ENCODE measurements around the gene EXOC6.

EXOC6 gene

GRCh38 chr10:93006435-93007039 lies 158.2 kb downstream of the EXOC6 start:
- no peak for TF ChIP-seq ZFX (IDR thresholded peaks at IDR 0.05; ENCODE audit: borderline replicate concordance)
- peak; percentile 83 for TF ChIP-seq CTCF (IDR thresholded peaks at IDR 0.05)
- no peak overlapping the region for H3K27ac ChIP-seq

- H3K27ac ChIP-seq: no peak overlapping the region
- TF ChIP-seq ZFX (IDR thresholded peaks at IDR 0.05; ENCODE audit: borderline replicate concordance): no peak
- TF ChIP-seq CTCF (IDR thresholded peaks at IDR 0.05): no peak
Observed at GRCh38 chr10:93015722-93016121, 167.4 kb downstream of the EXOC6 start.

- no peak overlapping the region for H3K27ac ChIP-seq
Observed at GRCh38 chr10:93023013-93023650, 174.8 kb downstream of the EXOC6 start.

GRCh38 chr10:93026072-93026471 lies 177.8 kb downstream of the EXOC6 start:
- H3K27ac ChIP-seq: no peak overlapping the region
- TF ChIP-seq CTCF (IDR thresholded peaks at IDR 0.05) (no peak), ZFX (IDR thresholded peaks at IDR 0.05; ENCODE audit: borderline replicate concordance) (no peak)

More at GRCh38 chr10:93023013-93023650, 174.8 kb downstream of the EXOC6 start:
- no peak for TF ChIP-seq ZFX (IDR thresholded peaks at IDR 0.05; ENCODE audit: borderline replicate concordance)
- no peak for TF ChIP-seq CTCF (IDR thresholded peaks at IDR 0.05)

- TF ChIP-seq CTCF (IDR thresholded peaks at IDR 0.05) (no peak), ZFX (IDR thresholded peaks at IDR 0.05; ENCODE audit: borderline replicate concordance) (no peak)
- H3K27ac ChIP-seq: no peak overlapping the region
Observed at GRCh38 chr10:93027508-93027907, 179.2 kb downstream of the EXOC6 start.

- H3K27ac ChIP-seq: no peak overlapping the region
- TF ChIP-seq ZFX (IDR thresholded peaks at IDR 0.05; ENCODE audit: borderline replicate concordance) (no peak), CTCF (IDR thresholded peaks at IDR 0.05) (no peak)
Observed at GRCh38 chr10:93028883-93029282, 180.6 kb downstream of the EXOC6 start.

- H3K27ac ChIP-seq: no peak overlapping the region
- TF ChIP-seq CTCF (IDR thresholded peaks at IDR 0.05) (no peak), ZFX (IDR thresholded peaks at IDR 0.05; ENCODE audit: borderline replicate concordance) (no peak)
Observed at GRCh38 chr10:93030409-93030808, 182.1 kb downstream of the EXOC6 start.

All from 22Rv1 (cell line).